ENCODE measurements around the gene NANOS2. TPM values are rescaled to one million over a fixed set of nuclear protein-coding genes. Genes with fewer than 3 reads are reported as not detected.

NANOS2 gene
- total RNA-seq, 2 experiments from 2014 or later: not detected

- Histone ChIP-seq H3K4me3 (ENCODE audit: low read depth, low read length, poor library complexity, severe bottlenecking) (no peak overlapping the region), H3K79me2 (ENCODE audit: insufficient read depth, low read depth, low read length) (peaks cover 20% of the 10 kb centered on the region), H3K27ac (ENCODE audit: low read depth, low read length, poor library complexity, severe bottlenecking) (no peak overlapping the region), H3K9me3 (ENCODE audit: low read length) (no peaks in the 10 kb centered on the region), H4K20me1 (ENCODE audit: insufficient read depth, low read length) (no peaks in the 10 kb centered on the region), H3K9me2 (ENCODE audit: insufficient read depth, low read length) (no peaks in the 10 kb centered on the region), H2AFZ (ENCODE audit: low read length) (no peak overlapping the region), H3K36me3 (ENCODE audit: insufficient read depth, low read length) (peaks cover 5% of the 10 kb centered on the region; the same call in 1 of the 2 replicates), H3K4me1 (ENCODE audit: insufficient read depth, low read length, poor library complexity, severe bottlenecking) (peaks cover 19% of the 10 kb centered on the region), H3K4me2 (ENCODE audit: low read length) (no peak overlapping the region)
- intact Hi-C loops (cut with micrococcal nuclease; ENCODE audit: unreplicated experiment): no loop called here
- no peak for DNase-seq (ENCODE audit: low spot score)
- ChIA-PET CTCF (ENCODE audit: unreplicated experiment) (no interaction called here), POLR2A (no interaction called here)
- BruUV-seq (replicated peaks): no TSS peak
- TF ChIP-seq CTCF (conservative IDR thresholded peaks at IDR 0.05; ENCODE audit: low read length): no peak
- TF ChIP-seq EZH2phosphoT487 (IDR thresholded peaks at IDR 0.05; ENCODE audit: borderline replicate concordance, low read depth, low read length): no peak
Measured at GRCh38 chr19:45865269-45865948, 49.2 kb downstream of the NANOS2 start.

- Histone ChIP-seq H3K4me3 (ENCODE audit: low read depth, low read length, poor library complexity, severe bottlenecking) (no peak overlapping the region), H3K4me2 (ENCODE audit: low read length) (peak overlapping the region; percentile 91; the same call in 1 of the 2 replicates), H3K9me3 (ENCODE audit: low read length) (no peaks in the 10 kb centered on the region), H4K20me1 (ENCODE audit: insufficient read depth, low read length) (no peaks in the 10 kb centered on the region), H3K79me2 (ENCODE audit: insufficient read depth, low read depth, low read length) (peaks cover 28% of the 10 kb centered on the region), H2AFZ (ENCODE audit: low read length) (no peak overlapping the region), H3K27ac (ENCODE audit: low read depth, low read length, poor library complexity, severe bottlenecking) (no peak overlapping the region), H3K36me3 (ENCODE audit: insufficient read depth, low read length) (peaks cover 12% of the 10 kb centered on the region), H3K9me2 (ENCODE audit: insufficient read depth, low read length) (no peaks in the 10 kb centered on the region), H3K4me1 (ENCODE audit: insufficient read depth, low read length, poor library complexity, severe bottlenecking) (peaks cover 20% of the 10 kb centered on the region)
- no peak for DNase-seq (ENCODE audit: low spot score)
- intact Hi-C loops (cut with micrococcal nuclease; ENCODE audit: unreplicated experiment): no loop called here
- TF ChIP-seq EZH2phosphoT487 (IDR thresholded peaks at IDR 0.05; ENCODE audit: borderline replicate concordance, low read depth, low read length) (no peak), CTCF (conservative IDR thresholded peaks at IDR 0.05; ENCODE audit: low read length) (no peak)
- CTCF ChIA-PET (ENCODE audit: unreplicated experiment): no interaction called here
- POLR2A ChIA-PET: interaction anchor here (2.1 kb wide), 1 partner anchor 38 kb away, joined by 8 read pairs; the partner anchor contains the start of gene MYPOP
- BruUV-seq (replicated peaks): no TSS peak
Measured at GRCh38 chr19:45864629-45865082, 49.9 kb downstream of the NANOS2 start.

Data from OCI-LY7 (cell line).